Psoas muscle (tissue), 8 donors: ENCODE data around the gene BFSP2. TPM values are rescaled to one million over a fixed set of nuclear protein-coding genes. Genes with fewer than 3 reads are reported as not detected.

Experiments
- ATAC-seq, 4 donors: fragments of 200-7000 bp; cut with Tn5 transposase; one replicate each; pipeline ENCODE4 v1.9.1; 2020; ENCODE audit warnings: moderate library complexity in 3 of 4, mild to moderate bottlenecking in 2 of 4
- DNase-seq, 2 donors: peaks; one replicate each; pipeline ENCODE4 v3.0.0-alpha.2; 2020
- H3K27ac ChIP-seq: fragments of 200-600 bp; one replicate; pipeline ENCODE4 v1.8.0; 2022
- H3K27me3 ChIP-seq, 3 donors: fragments of 200-600 bp in 1 of 3; one replicate each; pipeline versions ENCODE4 v1.6.1 to v1.8.0; 2013 to 2022; ENCODE audit warnings: low read length in 2 of 3, mild to moderate bottlenecking in 2 of 3, moderate library complexity in 1 of 3; ENCODE audit not compliant: insufficient read depth in 3 of 3
- H3K36me3 ChIP-seq, 2 donors: fragments of 200-600 bp in 1 of 2; one replicate each; pipeline versions ENCODE4 v1.6.1 to v1.8.0; 2013 to 2022; ENCODE audit warnings: low read depth in 1 of 2, mild to moderate bottlenecking in 1 of 2, moderate library complexity in 1 of 2; ENCODE audit not compliant: insufficient read depth in 1 of 2
- H3K4me1 ChIP-seq: fragments of 200-600 bp; one replicate; pipeline ENCODE4 v1.8.0; 2022
- H3K4me3 ChIP-seq: fragments of 200-600 bp; one replicate; pipeline ENCODE4 v1.8.0; 2022; ENCODE audit warnings: mild to moderate bottlenecking
- H3K9me3 ChIP-seq: fragments of 200-600 bp; one replicate; pipeline ENCODE4 v1.8.0; 2022
- CTCF ChIP-seq: fragments of 200-600 bp; IDR thresholded peaks from one replicate; pipeline ENCODE4 v1.8.0; 2022; ENCODE audit warnings: antibody characterized with exemption
- WGBS, 3 donors: extraction: QIAGEN DNeasy Blood & Tissue Kit; methylation state at CpG; one replicate each; pipeline versions ENCODE4 v1.1.6 to v1.1.7; 2013; 5-methylcytosine and 5-hydroxymethylcytosine counted together
- intact Hi-C, 2 donors: fragments of 100-400 bp; cut with DNase I; formaldehyde crosslinking; loops; one replicate each; pipeline versions ENCODE4 v1.11.0 to v1.14.2; 2022
- polyA plus RNA-seq, 3 donors: library from polyadenylated mRNA; stranded (reverse); fragments of 200-250 nt; gene quantifications; one replicate each; pipeline ENCODE4 v1.2.3, GENCODE V29; 2013
- total RNA-seq, 4 donors: library from RNA; stranded (reverse); fragmentation: NEBNext Ultra II Directional in 2 of 4; extraction: Animal tissue kit (Norgen Biotek cat#: 25700) in 2 of 4; gene quantifications; one replicate each; pipeline versions ENCODE4 v1.2.1 to v1.2.4, GENCODE V29; 2021 to 2023
- donor health status: healthy with polysubstance abuse.
- donor health status: DM: no; HTN: no; CAD: no; lungs with moderate emphysema.
- donor health status: Bipolar disorder and iron deficiency.
- donor health status: healthy.
- donor health status: DM: yes; HTN: yes; CAD: no.
- donor health status: DM: no; HTN: no; CAD: no.
- donor health status: DM: no; HTN: no; CAD: no.
- donor health status: DM: yes; HTN: yes; CAD: no.

BFSP2 gene
- total and polyA plus RNA-seq, 7 donors: not detected

- WGBS, 3 donors: 76 to 87% (median 85%) methylated on average over 4 of the region's 4 CpGs
- no peaks in the 10 kb centered on the region for H3K36me3 ChIP-seq
- peaks cover 9% of the 10 kb centered on the region for H3K4me1 ChIP-seq
- intact Hi-C loops: no loop called here
- no peaks in the 10 kb centered on the region for H3K27me3 ChIP-seq
- no peak overlapping the region for H3K27ac ChIP-seq
- H3K4me3 ChIP-seq: no peak overlapping the region
- no peaks in the 10 kb centered on the region for H3K9me3 ChIP-seq
- ATAC-seq: no peak
- TF ChIP-seq CTCF: no peak
- DNase-seq: no peak
Measured at GRCh38 chr3:133447750-133448477, 48.1 kb downstream of the BFSP2 start.

- H3K4me3 ChIP-seq: no peak overlapping the region
- no peak for TF ChIP-seq CTCF
- no peaks in the 10 kb centered on the region for H3K36me3 ChIP-seq
- ATAC-seq: peak in 1 of 4 donors; percentile 32
- H3K27ac ChIP-seq: no peak overlapping the region
- DNase-seq: no peak
- intact Hi-C loops: no loop called here
- peaks cover 9% of the 10 kb centered on the region for H3K4me1 ChIP-seq
- 45 to 70% (median 66%) methylated on average over 4 of the region's 4 CpGs for WGBS, 3 donors
- no peaks in the 10 kb centered on the region for H3K27me3 ChIP-seq
- no peaks in the 10 kb centered on the region for H3K9me3 ChIP-seq
Measured at GRCh38 chr3:133448478-133449122, 48.7 kb downstream of the BFSP2 start.

- Histone ChIP-seq H3K4me1 (peaks cover 9% of the 10 kb centered on the region), H3K27me3 (no peaks in the 10 kb centered on the region), H3K27ac (no peak overlapping the region), H3K4me3 (no peak overlapping the region), H3K9me3 (no peaks in the 10 kb centered on the region), H3K36me3 (no peaks in the 10 kb centered on the region)
- intact Hi-C loops: no loop called here
- TF ChIP-seq CTCF: no peak
- DNase-seq (no peak), ATAC-seq (no peak)
- 93 to 95% (median 94%) methylated on average over 3 of the region's 3 CpGs for WGBS, 3 donors
Measured at GRCh38 chr3:133451309-133451708, 51.5 kb downstream of the BFSP2 start.

- 63 to 70% (median 65%) methylated on average over 5 of the region's 5 CpGs for WGBS, 3 donors
- no peak for ATAC-seq
- H3K9me3 ChIP-seq: no peaks in the 10 kb centered on the region
- H3K4me1 ChIP-seq: peaks cover 9% of the 10 kb centered on the region
- H3K27ac ChIP-seq: no peak overlapping the region
- intact Hi-C loops: no loop called here
- no peak for DNase-seq
- no peaks in the 10 kb centered on the region for H3K36me3 ChIP-seq
- TF ChIP-seq CTCF: no peak
- no peak overlapping the region for H3K4me3 ChIP-seq
- no peaks in the 10 kb centered on the region for H3K27me3 ChIP-seq
Measured at GRCh38 chr3:133452641-133453319, 52.9 kb downstream of the BFSP2 start.
